ENCODE results near the gene ASCC2. TPM values are rescaled to one million over a fixed set of nuclear protein-coding genes. Genes with fewer than 3 reads are reported as not detected.

The ASCC2 gene
- total and polyA plus RNA-seq, 12 donors = 26.6 to 87.0 (median 33.5) TPM

- H3K36me3 ChIP-seq = peaks cover 0 to 94% (median 38%) of the 10 kb centered on the region in 9 donors
- WGBS, 2 donors = 94% methylated on average over 3 of the region's 3 CpGs
Measured at GRCh38 chr22:29797351-29797750, 40.7 kb downstream of the ASCC2 start.

GRCh38 chr22:29795663-29796062 is 42.4 kb downstream of the ASCC2 start:
- H3K36me3 ChIP-seq = peaks cover 0 to 94% (median 42%) of the 10 kb centered on the region in 9 donors
- no peaks in the 10 kb centered on the region for H3K27me3 ChIP-seq
- H3K9me3 ChIP-seq = no peaks in the 10 kb centered on the region
- WGBS, 2 donors = 84 to 92% methylated on average over 5 of the region's 5 CpGs
- DNase-seq (no peak), ATAC-seq (no peak)
- no peak overlapping the region for H3K27ac ChIP-seq
- intact Hi-C loops (cut with DNase I) = no loop called here
- TF ChIP-seq CTCF (IDR thresholded peaks at IDR 0.05) = no peak
- peaks cover 11 to 39% (median 27%) of the 10 kb centered on the region in 9 donors for H3K4me1 ChIP-seq
- no peak overlapping the region for H3K4me3 ChIP-seq

More at GRCh38 chr22:29797351-29797750, 40.7 kb downstream of the ASCC2 start:
- H3K27me3 ChIP-seq = no peaks in the 10 kb centered on the region
- ATAC-seq (no peak), DNase-seq (no peak)
- H3K27ac ChIP-seq = peak overlapping the region in 3 of 10 donors; percentile 23 to 94 (median 90)
- H3K9me3 ChIP-seq = no peaks in the 10 kb centered on the region
- no peak overlapping the region for H3K4me3 ChIP-seq
- no peak for TF ChIP-seq CTCF (IDR thresholded peaks at IDR 0.05)
- intact Hi-C loops (cut with DNase I) = no loop called here
- H3K4me1 ChIP-seq = peaks cover 11 to 43% (median 32%) of the 10 kb centered on the region in 9 donors

GRCh38 chr22:29793396-29793795 is 44.7 kb downstream of the ASCC2 start:
- 94 to 96% methylated on average over 17 of the region's 17 CpGs for WGBS, 2 donors
- Histone ChIP-seq H3K4me1 (peaks cover 3 to 19% (median 8%) of the 10 kb centered on the region in 9 donors), H3K27ac (no peak overlapping the region), H3K4me3 (no peak overlapping the region), H3K36me3 (peaks cover 0 to 98% (median 58%) of the 10 kb centered on the region in 9 donors), H3K9me3 (no peaks in the 10 kb centered on the region), H3K27me3 (no peaks in the 10 kb centered on the region)
- TF ChIP-seq CTCF (IDR thresholded peaks at IDR 0.05) = no peak
- intact Hi-C loops (cut with DNase I) = no loop called here
- no peak for ATAC-seq
- DNase-seq = no peak

- Histone ChIP-seq H3K36me3 (peaks cover 0 to 85% (median 61%) of the 10 kb centered on the region in 9 donors), H3K9me3 (no peaks in the 10 kb centered on the region), H3K27me3 (no peaks in the 10 kb centered on the region), H3K4me1 (peaks cover 0 to 7% (median 5%) of the 10 kb centered on the region in 9 donors), H3K27ac (no peak overlapping the region), H3K4me3 (no peak overlapping the region)
- no peak for TF ChIP-seq CTCF (IDR thresholded peaks at IDR 0.05)
- ATAC-seq (no peak), DNase-seq (no peak)
- intact Hi-C loops (cut with DNase I) = no loop called here
- 87% methylated on average over 5 of the region's 5 CpGs for whole genome bisulfite sequencing, 2 donors
Measured at GRCh38 chr22:29790061-29790460, 48.0 kb downstream of the ASCC2 start.

Measured in heart right ventricle (tissue), 16 donors.